ENCODE data around the gene NUDCD3.

GRCh38 chr7:44379366-44380188 lies 110.9 kb downstream of the NUDCD3 start:
- TF ChIP-seq CTCF (IDR thresholded peaks at IDR 0.05; ENCODE audit: poor library complexity) (no peak), EZH2 (IDR thresholded peaks at IDR 0.05; ENCODE audit: borderline replicate concordance) (no peak)
